Measurements from ENCODE around the gene CCND1. TPM values are rescaled to one million over a fixed set of nuclear protein-coding genes. Genes with fewer than 3 reads are reported as not detected.
"Not testable (repeated sequence)": the region's sequence is repeated elsewhere in the genome, so short reads cannot be mapped to it uniquely, and the experiment has no call there.

The CCND1 gene
- total RNA-seq, 1 donor from 2014 or later = 28.1 TPM

GRCh38 chr11:69689484-69690319 lies 48.7 kb downstream of the CCND1 start:
- DNase-seq (ENCODE audit: low spot score) = no peak
- peaks cover 7% of the 10 kb centered on the region for H3K27me3 Mint-ChIP-seq (ENCODE audit: insufficient read depth)
- H3K4me3 Mint-ChIP-seq = no peak overlapping the region
- no peaks in the 10 kb centered on the region for H3K36me3 Mint-ChIP-seq (ENCODE audit: low read depth)
- peaks cover 4% of the 10 kb centered on the region for H3K9me3 Mint-ChIP-seq
- peaks cover 23% of the 10 kb centered on the region for H3K4me1 Mint-ChIP-seq (ENCODE audit: low read depth)
- H3K27ac Mint-ChIP-seq = no peak overlapping the region
- intact Hi-C loops (cut with micrococcal nuclease) = loop anchor here (10.0 kb wide), 1 partner anchor 315 kb away; no protein-coding TSS in a partner anchor

DNA sequence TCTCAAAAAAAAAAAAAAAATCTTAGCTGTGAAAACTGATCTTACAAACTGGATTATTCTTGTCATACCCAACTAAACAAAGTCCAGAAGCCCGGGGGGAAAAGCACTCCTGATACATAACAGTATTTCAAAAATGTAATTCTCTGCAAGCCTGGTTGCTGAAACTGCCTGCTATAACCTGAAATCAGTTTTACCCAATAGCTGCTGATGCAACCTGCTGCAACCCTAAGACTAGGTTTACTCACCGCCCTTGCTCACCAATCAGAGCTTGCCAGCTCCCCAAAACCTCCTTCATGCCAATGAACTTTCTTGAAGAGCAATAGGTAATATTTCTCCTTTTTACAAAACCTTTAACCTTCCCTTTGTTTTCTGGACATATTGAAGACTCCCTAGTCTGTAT lies 50.5 kb downstream of the CCND1 start:
- no peak for DNase-seq (ENCODE audit: low spot score)
- intact Hi-C loops (cut with micrococcal nuclease) = no loop called here
- Mint-ChIP-seq H3K4me3 (no peak overlapping the region), H3K4me1 (ENCODE audit: low read depth) (peaks cover 14% of the 10 kb centered on the region), H3K9me3 (peaks cover 4% of the 10 kb centered on the region), H3K36me3 (ENCODE audit: low read depth) (no peaks in the 10 kb centered on the region), H3K27me3 (ENCODE audit: insufficient read depth) (peaks cover 4% of the 10 kb centered on the region), H3K27ac (no peak overlapping the region)

DNA sequence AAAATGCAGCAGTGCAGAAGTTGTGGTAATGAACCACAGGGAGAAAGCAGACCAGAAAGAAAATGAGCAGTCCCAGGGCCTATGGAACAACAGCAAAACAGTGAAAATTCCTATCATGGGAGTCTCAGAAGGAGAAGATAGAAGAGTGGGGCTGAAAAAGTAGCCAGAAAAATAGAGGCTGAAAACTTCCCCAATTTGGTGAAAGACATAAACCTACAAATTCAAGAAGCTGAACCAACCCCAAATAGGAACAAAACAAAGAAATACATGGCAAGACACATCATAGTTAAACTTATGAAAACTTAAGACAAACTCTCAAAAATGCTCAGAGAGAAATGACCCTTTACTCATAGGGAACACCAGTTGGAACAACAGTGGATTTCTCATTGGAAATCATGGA lies 51.5 kb downstream of the CCND1 start:
- Mint-ChIP-seq H3K4me1 (ENCODE audit: low read depth) (peaks cover 14% of the 10 kb centered on the region), H3K27me3 (ENCODE audit: insufficient read depth) (peaks cover 4% of the 10 kb centered on the region), H3K27ac (no peak overlapping the region), H3K4me3 (no peak overlapping the region), H3K9me3 (peaks cover 4% of the 10 kb centered on the region), H3K36me3 (ENCODE audit: low read depth) (no peaks in the 10 kb centered on the region)
- intact Hi-C loops (cut with micrococcal nuclease) = no loop called here
- DNase-seq (ENCODE audit: low spot score) = no peak

GRCh38 chr11:69694781-69695180 lies 53.8 kb downstream of the CCND1 start:
- no peak overlapping the region for H3K4me3 Mint-ChIP-seq
- DNase-seq (ENCODE audit: low spot score) = no peak
- intact Hi-C loops (cut with micrococcal nuclease) = no loop called here
- no peaks in the 10 kb centered on the region for H3K36me3 Mint-ChIP-seq (ENCODE audit: low read depth)
- no peak overlapping the region for H3K27ac Mint-ChIP-seq
- peaks cover 5% of the 10 kb centered on the region for H3K27me3 Mint-ChIP-seq (ENCODE audit: insufficient read depth)
- H3K9me3 Mint-ChIP-seq = peaks cover 4% of the 10 kb centered on the region
- peaks cover under 1% of the 10 kb centered on the region for H3K4me1 Mint-ChIP-seq (ENCODE audit: low read depth)

- Mint-ChIP-seq H3K4me1 (ENCODE audit: low read depth) (no peaks in the 10 kb centered on the region), H3K27me3 (ENCODE audit: insufficient read depth) (peaks cover 10% of the 10 kb centered on the region), H3K36me3 (ENCODE audit: low read depth) (no peaks in the 10 kb centered on the region), H3K27ac (no peak overlapping the region), H3K9me3 (peaks cover 3% of the 10 kb centered on the region), H3K4me3 (no peak overlapping the region)
- DNase-seq (ENCODE audit: low spot score) = no peak
- intact Hi-C loops (cut with micrococcal nuclease) = no loop called here
These were observed 54.6 kb downstream of the CCND1 start for GRCh38 chr11:69695581-69695980.

GRCh38 chr11:69695995-69696394 lies 55.0 kb downstream of the CCND1 start:
- H3K27me3 Mint-ChIP-seq (ENCODE audit: insufficient read depth) = peaks cover 12% of the 10 kb centered on the region
- H3K4me1 Mint-ChIP-seq (ENCODE audit: low read depth); intact Hi-C loops (cut with micrococcal nuclease); H3K9me3 Mint-ChIP-seq; H3K27ac Mint-ChIP-seq; H3K36me3 Mint-ChIP-seq (ENCODE audit: low read depth); H3K4me3 Mint-ChIP-seq; DNase-seq (ENCODE audit: low spot score): not testable (repeated sequence)

DNA sequence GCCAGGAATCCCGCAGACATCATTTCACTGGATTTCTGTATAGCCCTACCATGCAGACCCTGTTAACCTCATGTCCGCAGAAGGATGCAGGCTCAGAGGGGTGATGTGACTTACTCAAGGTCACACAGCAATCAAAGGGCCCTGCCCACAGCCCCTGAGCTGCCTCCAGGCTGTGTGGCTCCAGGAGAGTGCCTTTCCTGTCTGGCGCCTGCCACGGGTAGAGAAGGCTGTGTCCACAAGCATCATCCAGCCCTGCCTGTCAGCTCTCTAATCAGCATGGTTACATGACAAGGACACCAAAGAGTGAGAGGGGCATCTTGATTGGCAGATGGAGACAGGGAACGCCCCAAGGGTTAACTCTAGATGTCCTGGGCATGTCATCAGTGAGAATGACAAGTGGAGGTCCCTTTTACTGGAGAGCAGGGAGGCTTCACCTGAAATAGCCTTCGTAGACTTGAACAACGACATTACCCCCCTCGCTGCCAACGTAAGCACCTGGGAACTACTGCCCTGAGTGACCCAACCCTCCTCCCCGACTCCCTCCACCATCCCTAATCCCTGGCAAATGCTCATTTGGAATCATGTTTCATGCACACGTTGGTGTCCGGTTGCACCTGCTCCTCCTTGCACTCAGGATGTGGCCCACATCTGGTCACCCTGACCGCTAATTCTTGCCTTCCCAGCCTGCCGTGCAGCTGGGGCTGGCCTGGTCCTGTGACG lies 56.0 kb downstream of the CCND1 start:
- peaks cover 18% of the 10 kb centered on the region for H3K27me3 Mint-ChIP-seq (ENCODE audit: insufficient read depth)
- H3K4me3 Mint-ChIP-seq = no peak overlapping the region
- intact Hi-C loops (cut with micrococcal nuclease) = no loop called here
- H3K4me1 Mint-ChIP-seq (ENCODE audit: low read depth) = no peaks in the 10 kb centered on the region
- no peak overlapping the region for H3K27ac Mint-ChIP-seq
- no peaks in the 10 kb centered on the region for H3K9me3 Mint-ChIP-seq
- DNase-seq (ENCODE audit: low spot score) = no peak
- no peaks in the 10 kb centered on the region for H3K36me3 Mint-ChIP-seq (ENCODE audit: low read depth)

DNA sequence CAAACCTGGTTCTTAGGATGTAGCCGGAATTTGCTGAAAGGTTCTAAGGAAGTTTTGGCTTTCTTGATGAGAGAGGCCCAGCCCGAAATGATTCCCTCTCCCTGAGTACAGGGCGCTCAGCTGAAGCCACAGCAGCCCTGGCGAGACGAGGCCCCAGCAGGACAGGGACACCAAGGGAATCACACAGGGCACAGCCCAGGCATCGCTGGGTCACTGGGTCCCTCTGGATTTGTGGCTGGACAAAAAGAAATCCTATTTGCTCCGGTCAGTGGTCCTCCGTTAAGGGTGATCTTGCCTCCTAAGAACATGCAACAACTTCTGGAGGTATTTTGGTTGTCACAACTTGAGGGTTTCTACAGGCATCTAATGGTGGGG lies 56.5 kb downstream of the CCND1 start:
- Mint-ChIP-seq H3K27me3 (ENCODE audit: insufficient read depth) (peaks cover 21% of the 10 kb centered on the region), H3K4me1 (ENCODE audit: low read depth) (no peaks in the 10 kb centered on the region), H3K36me3 (ENCODE audit: low read depth) (no peaks in the 10 kb centered on the region), H3K27ac (no peak overlapping the region), H3K4me3 (no peak overlapping the region), H3K9me3 (no peaks in the 10 kb centered on the region)
- intact Hi-C loops (cut with micrococcal nuclease) = no loop called here
- DNase-seq (ENCODE audit: low spot score) = no peak

DNA sequence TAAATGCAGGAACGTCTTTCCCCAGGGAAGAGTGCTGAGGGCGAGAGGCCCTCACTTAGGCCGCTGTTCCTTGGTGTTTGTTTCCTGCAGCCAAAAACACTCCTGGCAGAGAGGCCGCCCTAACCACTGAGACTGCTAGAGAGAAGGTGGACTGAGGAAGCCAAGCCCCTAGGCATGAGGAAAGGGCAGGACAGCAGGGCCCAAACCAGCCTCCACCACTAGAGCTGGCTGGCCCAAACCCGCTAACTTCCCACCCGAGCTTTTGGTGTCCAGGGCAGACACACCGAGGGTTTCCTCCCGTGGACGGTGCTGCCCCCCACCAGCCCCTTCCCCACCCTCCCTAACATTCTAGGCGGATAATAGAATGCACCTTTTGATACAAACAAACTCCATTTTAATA lies 56.9 kb downstream of the CCND1 start:
- no peak for DNase-seq (ENCODE audit: low spot score)
- Mint-ChIP-seq H3K4me1 (ENCODE audit: low read depth) (no peaks in the 10 kb centered on the region), H3K27me3 (ENCODE audit: insufficient read depth) (peaks cover 25% of the 10 kb centered on the region), H3K9me3 (no peaks in the 10 kb centered on the region), H3K4me3 (no peak overlapping the region), H3K36me3 (ENCODE audit: low read depth) (no peaks in the 10 kb centered on the region), H3K27ac (no peak overlapping the region)
- intact Hi-C loops (cut with micrococcal nuclease) = no loop called here

- intact Hi-C loops (cut with micrococcal nuclease) = no loop called here
- no peaks in the 10 kb centered on the region for H3K9me3 Mint-ChIP-seq
- H3K36me3 Mint-ChIP-seq (ENCODE audit: low read depth) = no peaks in the 10 kb centered on the region
- H3K27ac Mint-ChIP-seq = no peak overlapping the region
- H3K4me3 Mint-ChIP-seq = no peak overlapping the region
- no peaks in the 10 kb centered on the region for H3K4me1 Mint-ChIP-seq (ENCODE audit: low read depth)
- no peak for DNase-seq (ENCODE audit: low spot score)
- peaks cover 29% of the 10 kb centered on the region for H3K27me3 Mint-ChIP-seq (ENCODE audit: insufficient read depth)
These were observed 57.4 kb downstream of the CCND1 start for GRCh38 chr11:69698362-69698761.

- intact Hi-C loops (cut with micrococcal nuclease) = no loop called here
- no peak overlapping the region for H3K4me3 Mint-ChIP-seq
- H3K9me3 Mint-ChIP-seq = no peaks in the 10 kb centered on the region
- H3K27ac Mint-ChIP-seq = no peak overlapping the region
- no peak for DNase-seq (ENCODE audit: low spot score)
- no peaks in the 10 kb centered on the region for H3K4me1 Mint-ChIP-seq (ENCODE audit: low read depth)
- H3K27me3 Mint-ChIP-seq (ENCODE audit: insufficient read depth) = peaks cover 29% of the 10 kb centered on the region
- H3K36me3 Mint-ChIP-seq (ENCODE audit: low read depth) = no peaks in the 10 kb centered on the region
These were observed 58.3 kb downstream of the CCND1 start for GRCh38 chr11:69699213-69699612.

DNA sequence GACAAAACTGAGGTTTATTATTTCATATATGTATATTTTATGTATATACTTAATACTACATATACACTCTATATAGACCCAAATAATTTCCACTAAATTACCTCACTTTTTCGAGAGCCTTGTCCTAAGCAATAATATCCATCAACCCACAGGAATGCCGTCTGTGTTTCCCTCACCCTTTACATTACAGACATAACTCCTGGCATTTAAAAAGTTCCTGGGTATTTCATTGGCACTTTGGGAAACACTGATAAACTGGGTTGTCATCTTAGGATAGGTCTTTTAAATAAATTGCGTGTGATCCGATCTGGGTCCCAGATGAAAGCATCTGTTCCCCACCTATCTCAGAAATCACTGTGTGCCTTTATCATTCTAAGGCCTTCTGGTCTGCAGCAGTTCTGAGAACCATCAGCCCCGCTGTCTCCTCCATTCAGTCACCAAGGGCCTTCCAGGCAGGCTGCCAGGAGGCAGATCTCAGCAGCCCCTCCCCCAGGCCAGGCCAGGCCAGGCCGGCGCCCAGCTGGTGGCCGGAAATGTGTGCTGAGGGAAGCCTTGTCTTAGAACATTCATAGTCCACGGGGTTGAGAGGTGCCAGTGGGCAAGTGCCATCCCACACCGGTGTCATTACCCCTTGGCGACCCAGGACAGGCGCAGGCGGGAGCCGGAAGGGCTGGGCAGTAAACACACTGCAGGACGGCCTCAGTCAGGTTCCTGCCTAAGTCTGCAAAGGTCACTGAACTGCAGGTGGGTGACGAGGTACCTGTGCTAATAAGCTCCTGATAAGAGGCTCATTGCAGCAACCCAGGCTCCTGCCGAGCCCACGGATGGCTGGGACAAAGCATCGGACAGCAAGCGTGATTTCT lies 59.6 kb downstream of the CCND1 start:
- Mint-ChIP-seq H3K36me3 (ENCODE audit: low read depth) (no peaks in the 10 kb centered on the region), H3K9me3 (no peaks in the 10 kb centered on the region), H3K4me3 (no peak overlapping the region), H3K27me3 (ENCODE audit: insufficient read depth) (peaks cover 38% of the 10 kb centered on the region), H3K27ac (no peak overlapping the region), H3K4me1 (ENCODE audit: low read depth) (no peaks in the 10 kb centered on the region)
- intact Hi-C loops (cut with micrococcal nuclease) = no loop called here
- no peak for DNase-seq (ENCODE audit: low spot score)
